HG03025 (cell line): ENCODE measurements around the gene MIP.
"Not testable (repeated sequence)": the region's sequence is repeated elsewhere in the genome, so short reads cannot be mapped to it uniquely, and the experiment has no call there.

Experiments
- ATAC-seq: cut with Tn5 transposase; IDR thresholded peaks from one replicate; pipeline ENCODE4 v1.9.1; 2021; ENCODE audit warnings: mild to moderate bottlenecking, moderate library complexity; ENCODE audit not compliant: unreplicated experiment, low FRiP score

MIP gene

GRCh38 chr12:56411781-56412639, 42.4 kb downstream of the MIP start:
- ATAC-seq: no peak

- no peak for ATAC-seq
Measured at GRCh38 chr12:56410768-56411167, 43.7 kb downstream of the MIP start.

GRCh38 chr12:56408799-56409417, 45.5 kb downstream of the MIP start:
- no peak for ATAC-seq

GRCh38 chr12:56404227-56404626, 50.2 kb downstream of the MIP start:
- ATAC-seq: not testable (repeated sequence)

- ATAC-seq: not testable (repeated sequence)
Measured at GRCh38 chr12:56401612-56402011, 52.8 kb downstream of the MIP start.

GRCh38 chr12:56401125-56401524, 53.3 kb downstream of the MIP start:
- not testable (repeated sequence) for ATAC-seq
